Measurements from ENCODE around the gene AGAP3.

The AGAP3 gene

DNA sequence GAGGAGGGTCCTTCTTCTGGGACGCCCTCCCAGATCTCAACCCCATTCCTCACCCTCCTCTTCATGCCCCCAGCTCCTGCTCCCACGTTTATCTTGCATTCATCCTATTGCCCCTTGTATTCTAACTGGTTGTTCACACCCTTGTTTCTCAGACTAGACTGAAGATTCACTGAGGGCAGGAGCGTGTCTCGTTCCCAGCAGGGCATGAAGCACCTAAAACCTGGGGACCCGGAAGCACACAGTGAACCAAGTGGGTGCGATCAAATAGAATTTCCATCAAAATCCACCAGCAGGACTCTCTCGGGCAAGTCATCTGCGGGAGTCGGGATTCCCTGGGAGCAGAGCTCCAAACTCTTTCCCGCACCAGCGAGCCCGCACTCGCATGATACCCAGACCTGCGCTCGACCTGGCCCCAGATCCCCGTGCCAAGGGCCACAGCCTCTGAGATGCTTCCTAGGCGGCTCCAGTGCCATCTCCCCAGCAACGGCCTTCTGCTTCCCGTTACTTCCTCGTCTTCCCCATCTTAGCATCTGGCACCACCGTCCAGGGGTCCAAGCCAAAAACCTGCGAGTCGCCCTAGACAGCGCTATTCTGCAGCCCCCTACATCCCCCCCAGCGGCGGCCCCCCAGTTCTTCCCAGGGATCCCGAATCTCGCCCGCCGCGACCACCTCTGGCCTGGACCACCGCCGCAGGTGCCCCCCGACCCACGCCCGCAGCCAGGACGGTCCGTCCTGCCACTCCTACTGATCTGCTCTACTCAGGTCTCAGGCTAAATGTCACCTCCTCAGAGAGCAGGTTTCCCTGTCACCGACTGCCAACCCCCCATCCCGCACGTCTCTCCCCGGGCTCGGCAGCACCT, 87.3 kb downstream of the AGAP3 start:
- TF ChIP-seq, protein P1, sequence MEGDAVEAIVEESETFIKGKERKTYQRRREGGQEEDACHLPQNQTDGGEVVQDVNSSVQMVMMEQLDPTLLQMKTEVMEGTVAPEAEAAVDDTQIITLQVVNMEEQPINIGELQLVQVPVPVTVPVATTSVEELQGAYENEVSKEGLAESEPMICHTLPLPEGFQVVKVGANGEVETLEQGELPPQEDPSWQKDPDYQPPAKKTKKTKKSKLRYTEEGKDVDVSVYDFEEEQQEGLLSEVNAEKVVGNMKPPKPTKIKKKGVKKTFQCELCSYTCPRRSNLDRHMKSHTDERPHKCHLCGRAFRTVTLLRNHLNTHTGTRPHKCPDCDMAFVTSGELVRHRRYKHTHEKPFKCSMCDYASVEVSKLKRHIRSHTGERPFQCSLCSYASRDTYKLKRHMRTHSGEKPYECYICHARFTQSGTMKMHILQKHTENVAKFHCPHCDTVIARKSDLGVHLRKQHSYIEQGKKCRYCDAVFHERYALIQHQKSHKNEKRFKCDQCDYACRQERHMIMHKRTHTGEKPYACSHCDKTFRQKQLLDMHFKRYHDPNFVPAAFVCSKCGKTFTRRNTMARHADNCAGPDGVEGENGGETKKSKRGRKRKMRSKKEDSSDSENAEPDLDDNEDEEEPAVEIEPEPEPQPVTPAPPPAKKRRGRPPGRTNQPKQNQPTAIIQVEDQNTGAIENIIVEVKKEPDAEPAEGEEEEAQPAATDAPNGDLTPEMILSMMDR (IDR thresholded peaks at IDR 0.05; ENCODE audit: control extremely low read depth, extremely low read depth, low read depth, missing control alignments), result no peak
- DNase-seq (ENCODE audit: extremely low spot score), result no peak
- CTCF ChIA-PET, result no interaction called here
- POLR2A ChIA-PET, result no interaction called here

DNA sequence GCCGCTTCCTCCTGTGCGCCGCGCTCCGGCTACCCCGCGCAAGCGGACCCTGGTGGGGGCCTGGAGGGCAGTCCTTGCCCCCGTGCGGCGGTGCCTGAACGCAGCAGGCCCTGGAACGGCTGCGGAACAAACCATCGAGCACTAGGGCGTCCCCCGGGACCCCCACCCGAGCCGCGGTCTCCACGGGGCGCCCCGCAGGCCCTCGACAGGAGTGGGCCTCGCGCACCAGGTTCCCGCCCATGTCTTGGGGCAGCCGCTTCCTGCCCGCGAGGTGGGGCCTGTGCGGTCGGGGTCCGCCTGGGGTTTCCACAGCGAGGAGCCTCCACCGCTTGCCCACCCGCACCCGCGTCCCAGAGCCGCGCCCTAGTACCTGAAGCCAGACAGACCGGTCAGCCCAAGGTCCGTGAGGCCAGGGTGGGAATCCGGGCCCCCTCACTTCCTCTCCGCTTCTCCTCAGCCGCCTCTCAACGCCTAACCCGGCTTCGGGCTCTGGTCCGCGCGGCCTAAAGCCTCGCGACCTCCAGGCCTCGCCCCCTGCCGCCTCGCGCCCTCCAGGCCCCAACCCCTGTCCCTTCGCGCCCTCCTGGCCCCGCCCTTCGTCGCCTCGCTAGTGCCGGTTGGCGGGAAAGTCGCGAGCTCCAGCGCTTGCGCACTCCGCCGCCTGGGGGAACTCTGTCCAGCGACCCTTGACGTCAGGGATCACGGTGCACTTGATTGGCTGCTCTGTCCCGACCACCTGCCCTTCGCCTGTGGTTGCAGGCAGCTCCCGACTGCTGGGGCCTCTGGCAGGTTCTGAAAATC, 88.2 kb downstream of the AGAP3 start:
- ChIA-PET CTCF (interaction anchor here (3.5 kb wide), 1 partner anchor 70 kb away, joined by 11 read pairs; no protein-coding TSS in a partner anchor), POLR2A (no interaction called here)
- TF ChIP-seq, protein P1 (IDR thresholded peaks at IDR 0.05; ENCODE audit: control extremely low read depth, extremely low read depth, low read depth, missing control alignments), result no peak
- DNase-seq (ENCODE audit: extremely low spot score), result no peak

DNA sequence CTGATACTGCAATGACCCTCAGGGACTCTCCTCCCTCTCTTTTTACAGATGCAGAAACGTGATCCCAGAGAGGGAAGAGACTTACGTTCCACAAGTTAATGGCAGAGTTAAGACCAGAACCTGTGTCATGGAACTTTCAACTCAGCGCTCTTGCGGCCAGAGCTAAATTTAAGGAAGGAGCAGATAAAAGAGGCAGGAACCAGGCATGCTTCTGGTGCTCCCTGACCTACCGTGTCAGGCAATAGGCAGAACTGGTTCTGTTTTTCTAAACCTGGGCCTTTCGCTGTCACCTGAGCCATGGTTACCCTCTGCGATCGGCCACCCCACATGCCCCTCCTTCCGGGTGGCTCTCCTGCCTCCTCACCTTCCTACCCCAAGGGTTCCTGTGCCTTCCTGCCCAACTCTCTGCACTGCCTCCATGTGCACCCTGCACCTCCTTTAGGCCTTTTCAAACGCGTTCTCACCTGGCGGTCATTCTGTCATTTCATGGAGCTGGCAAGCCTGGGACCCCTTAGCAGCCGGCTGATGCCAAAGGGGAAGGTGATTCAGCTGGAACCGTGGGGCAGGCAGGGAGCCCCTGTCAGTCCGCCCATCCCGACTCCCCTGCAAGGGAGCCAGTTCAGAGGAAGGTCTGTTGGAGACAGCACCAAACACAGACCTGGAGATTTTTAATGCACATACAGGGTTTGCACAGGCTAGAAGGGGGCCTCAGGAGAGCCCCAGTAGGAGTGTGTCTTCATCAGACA, 88.9 kb downstream of the AGAP3 start:
- DNase-seq (ENCODE audit: extremely low spot score), result no peak
- ChIA-PET CTCF (interaction anchor here (0.9 to 3.5 kb wide), 3 partner anchors 9 to 69 kb away, joined by 3 to 12 read pairs (median 11); no protein-coding TSS in a partner anchor), POLR2A (no interaction called here)
- TF ChIP-seq, protein P1 (IDR thresholded peaks at IDR 0.05; ENCODE audit: control extremely low read depth, extremely low read depth, low read depth, missing control alignments), result no peak

DNA sequence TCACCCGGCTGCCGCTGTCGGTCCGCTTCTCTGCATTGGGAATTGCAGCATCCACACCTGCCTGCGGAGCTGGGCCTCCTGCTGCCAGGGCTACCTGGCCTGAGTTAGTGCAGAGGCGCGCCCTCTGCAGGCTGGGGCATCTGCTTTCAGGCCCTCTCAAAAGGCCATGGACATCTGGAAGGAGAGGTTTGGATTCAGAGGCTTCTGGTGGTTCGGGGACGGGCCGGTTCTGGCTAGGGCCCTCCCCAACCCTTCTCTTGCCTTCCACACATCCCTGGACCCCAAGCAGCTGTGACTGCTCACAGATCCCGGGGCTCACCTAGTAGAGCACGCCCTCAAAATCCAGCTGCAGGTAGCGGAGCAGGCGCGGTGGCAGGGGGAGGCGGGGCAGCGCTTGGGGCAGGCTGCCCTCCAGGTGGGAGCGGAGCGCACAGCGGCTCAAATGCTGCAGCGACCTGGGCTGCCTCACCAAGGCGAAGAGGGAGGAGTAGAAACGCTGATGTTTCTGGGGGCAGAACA, 89.6 kb downstream of the AGAP3 start:
- ChIA-PET CTCF (interaction anchor here (0.9 to 3.5 kb wide), 6 partner anchors 8 to 213 kb away, joined by 3 to 12 read pairs (median 4); partner anchors contain the start of gene GBX1), POLR2A (no interaction called here)
- TF ChIP-seq, protein P1 (IDR thresholded peaks at IDR 0.05; ENCODE audit: control extremely low read depth, extremely low read depth, low read depth, missing control alignments), result no peak
- DNase-seq (ENCODE audit: extremely low spot score), result no peak

DNA sequence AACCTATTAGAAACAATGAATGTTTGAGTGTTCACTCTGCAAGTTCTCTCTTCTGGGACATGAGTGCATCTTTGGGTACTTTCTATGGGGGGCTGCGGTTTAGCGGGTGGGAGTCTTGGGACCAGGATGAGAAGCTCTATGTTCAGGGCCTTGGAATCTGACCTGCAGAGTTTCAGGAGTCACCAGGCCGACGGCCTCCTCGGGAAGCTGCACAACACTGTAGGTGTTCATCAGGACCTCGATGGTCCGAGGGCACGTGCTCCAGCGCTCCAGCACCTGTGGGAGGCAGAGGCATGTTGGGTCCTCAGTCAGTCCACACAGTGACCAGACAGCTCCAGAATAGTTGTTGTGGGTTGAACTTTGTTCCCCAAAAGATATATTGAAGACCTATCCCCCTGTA, 90.1 kb downstream of the AGAP3 start:
- ChIA-PET POLR2A (no interaction called here), CTCF (interaction anchor here (1.1 to 3.5 kb wide), 6 partner anchors 9 to 213 kb away, joined by 3 to 12 read pairs (median 5); partner anchors contain the start of gene GBX1)
- TF ChIP-seq, protein P1 (IDR thresholded peaks at IDR 0.05; ENCODE audit: control extremely low read depth, extremely low read depth, low read depth, missing control alignments), result no peak
- DNase-seq (ENCODE audit: extremely low spot score), result no peak

All from GM10248 (cell line).